ENCODE data around the gene OR2J3. TPM values are rescaled to one million over a fixed set of nuclear protein-coding genes. Genes with fewer than 3 reads are reported as not detected.

Gene OR2J3
- total RNA-seq, 4 donors from 2014 or later = not detected

DNA sequence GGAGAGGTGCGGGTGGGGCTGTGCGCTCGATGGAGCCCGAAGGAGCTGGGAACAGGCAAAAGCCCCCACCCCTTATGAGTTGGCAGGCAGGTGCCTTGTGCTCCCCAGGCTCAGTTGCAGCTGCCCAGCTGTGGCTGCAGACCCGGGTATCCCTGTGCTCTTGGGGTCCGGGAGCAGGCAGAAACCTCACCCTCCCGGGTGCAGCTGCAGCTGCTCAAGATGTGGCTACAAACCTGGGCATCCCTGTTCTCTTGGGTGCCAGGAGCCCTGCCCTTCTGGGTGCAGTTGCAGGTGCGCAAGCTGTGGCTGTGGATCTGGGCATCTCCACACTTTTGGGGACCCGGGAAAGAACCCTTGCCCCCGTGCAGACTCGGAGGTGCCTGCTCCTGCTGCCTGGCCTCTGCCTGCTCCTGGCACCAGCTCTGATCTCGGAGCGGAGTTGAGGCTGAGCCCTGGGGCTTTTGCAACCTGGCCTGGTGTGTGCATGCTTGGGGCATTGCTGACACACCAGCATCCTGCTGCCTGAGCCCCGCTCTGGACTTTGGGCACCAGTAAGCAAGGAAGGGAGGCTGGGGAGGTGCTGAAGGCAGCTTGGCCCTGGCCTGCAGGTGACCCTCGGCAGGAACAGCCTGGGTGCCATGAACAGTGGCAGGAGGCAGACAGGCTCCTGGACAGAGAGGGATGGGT, 21.6 kb downstream of the OR2J3 start:
- DNase-seq = no peak
- ATAC-seq = no peak
- H3K27me3 ChIP-seq = no peaks in the 10 kb centered on the region
- H3K4me1 ChIP-seq = no peaks in the 10 kb centered on the region
- no peak overlapping the region for H3K27ac ChIP-seq
- in situ Hi-C loops (cut with MboI; ENCODE audit: low sequenced_read_pairs in 4 of 4) (no loop called here), intact Hi-C loops (cut with DNase I; ENCODE audit: low total_unique reads) (no loop called here)
- H3K36me3 ChIP-seq = no peaks in the 10 kb centered on the region
- no peak for TF ChIP-seq CTCF (IDR thresholded peaks at IDR 0.05 in 4 of 5, conservative IDR thresholded peaks at IDR 0.05 in 1 of 5)
- no peak for TF ChIP-seq POLR2A (IDR thresholded peaks at IDR 0.05)
- no peak overlapping the region for H3K4me3 ChIP-seq
- H3K9me3 ChIP-seq = no peaks in the 10 kb centered on the region

GRCh38 chr6:29130644-29131043, 22.8 kb downstream of the OR2J3 start:
- H3K4me1 ChIP-seq = no peaks in the 10 kb centered on the region
- in situ Hi-C loops (cut with MboI; ENCODE audit: low sequenced_read_pairs in 4 of 4) = no loop called here
- no peaks in the 10 kb centered on the region for H3K36me3 ChIP-seq
- intact Hi-C loops (cut with DNase I; ENCODE audit: low total_unique reads) = no loop called here
- ATAC-seq = no peak
- no peak overlapping the region for H3K4me3 ChIP-seq
- H3K9me3 ChIP-seq = no peaks in the 10 kb centered on the region
- TF ChIP-seq CTCF (IDR thresholded peaks at IDR 0.05 in 4 of 5, conservative IDR thresholded peaks at IDR 0.05 in 1 of 5) (no peak), POLR2A (IDR thresholded peaks at IDR 0.05) (no peak)
- no peaks in the 10 kb centered on the region for H3K27me3 ChIP-seq
- no peak overlapping the region for H3K27ac ChIP-seq
- no peak for DNase-seq

GRCh38 chr6:29131691-29132090, 23.8 kb downstream of the OR2J3 start:
- TF ChIP-seq CTCF (IDR thresholded peaks at IDR 0.05 in 4 of 5, conservative IDR thresholded peaks at IDR 0.05 in 1 of 5) (no peak), POLR2A (IDR thresholded peaks at IDR 0.05) (no peak)
- intact Hi-C loops (cut with DNase I; ENCODE audit: low total_unique reads) = no loop called here
- no peak overlapping the region for H3K27ac ChIP-seq

DNA sequence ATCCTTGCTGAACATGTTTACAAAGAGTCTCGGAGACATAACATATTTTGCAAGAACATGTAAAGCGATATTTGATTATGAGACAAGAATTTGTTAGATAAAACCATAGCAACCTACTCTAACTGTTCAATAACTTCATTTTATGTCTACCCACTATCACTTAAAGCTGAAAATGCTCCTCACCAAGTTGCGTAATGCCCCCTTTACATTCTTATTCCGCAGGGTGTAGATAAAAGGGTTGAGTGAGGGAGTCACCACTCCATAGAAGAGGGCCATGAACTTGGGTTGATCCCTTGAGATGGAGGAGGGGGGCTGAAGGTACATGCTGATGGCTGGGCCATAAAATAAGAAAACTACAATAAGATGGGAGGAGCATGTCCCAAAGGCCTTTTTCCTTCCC, 29.9 kb downstream of the OR2J3 start:
- ATAC-seq (no peak), DNase-seq (no peak)
- H3K4me1 ChIP-seq = no peaks in the 10 kb centered on the region
- no peaks in the 10 kb centered on the region for H3K36me3 ChIP-seq
- intact Hi-C loops (cut with DNase I; ENCODE audit: low total_unique reads) (no loop called here), in situ Hi-C loops (cut with MboI; ENCODE audit: low sequenced_read_pairs in 4 of 4) (no loop called here)
- H3K9me3 ChIP-seq = no peaks in the 10 kb centered on the region
- no peak overlapping the region for H3K27ac ChIP-seq
- no peaks in the 10 kb centered on the region for H3K27me3 ChIP-seq
- H3K4me3 ChIP-seq = no peak overlapping the region
- no peak for TF ChIP-seq POLR2A (IDR thresholded peaks at IDR 0.05)
- TF ChIP-seq CTCF (IDR thresholded peaks at IDR 0.05 in 4 of 5, conservative IDR thresholded peaks at IDR 0.05 in 1 of 5) = no peak

More at GRCh38 chr6:29131691-29132090, 23.8 kb downstream of the OR2J3 start:
- Histone ChIP-seq H3K4me1 (no peaks in the 10 kb centered on the region), H3K4me3 (no peak overlapping the region), H3K9me3 (no peaks in the 10 kb centered on the region), H3K36me3 (no peaks in the 10 kb centered on the region), H3K27me3 (no peaks in the 10 kb centered on the region)
- no peak for ATAC-seq
- no peak for DNase-seq
- in situ Hi-C loops (cut with MboI; ENCODE audit: low sequenced_read_pairs in 4 of 4) = no loop called here

DNA sequence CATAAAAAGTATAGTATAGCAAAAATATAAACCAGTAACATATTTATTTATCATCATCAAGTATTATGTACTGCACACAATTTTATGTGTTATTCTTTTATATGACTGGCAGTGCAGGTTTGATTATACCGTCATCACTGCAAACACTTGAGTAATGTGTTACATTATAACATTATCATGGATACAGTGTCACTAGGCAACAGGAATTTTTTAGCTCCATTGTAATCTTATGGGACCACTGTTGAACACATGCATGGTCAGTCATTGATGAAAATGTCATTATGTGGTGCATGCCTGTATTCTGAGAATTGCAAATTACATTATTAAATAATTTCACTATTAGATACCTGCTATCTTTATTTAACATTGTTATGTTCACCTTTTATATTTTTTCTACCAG, 33.7 kb downstream of the OR2J3 start:
- no peak for DNase-seq
- Histone ChIP-seq H3K27me3 (no peaks in the 10 kb centered on the region), H3K36me3 (no peaks in the 10 kb centered on the region), H3K4me1 (no peaks in the 10 kb centered on the region), H3K9me3 (no peaks in the 10 kb centered on the region), H3K4me3 (no peak overlapping the region), H3K27ac (no peak overlapping the region)
- TF ChIP-seq POLR2A (IDR thresholded peaks at IDR 0.05) (no peak), CTCF (IDR thresholded peaks at IDR 0.05 in 4 of 5, conservative IDR thresholded peaks at IDR 0.05 in 1 of 5) (no peak)
- intact Hi-C loops (cut with DNase I; ENCODE audit: low total_unique reads) (no loop called here), in situ Hi-C loops (cut with MboI; ENCODE audit: low sequenced_read_pairs in 4 of 4) (no loop called here)
- ATAC-seq = no peak

Data from gastrocnemius medialis (tissue), 4 donors.